GM18873 (cell line): ENCODE measurements around the gene ARL16.

Experiments used
- ATAC-seq: cut with Tn5 transposase; IDR thresholded peaks from one replicate; pipeline ENCODE4 v1.9.1; 2021; ENCODE audit warnings: mild to moderate bottlenecking, moderate library complexity, moderate number of reproducible peaks; ENCODE audit not compliant: unreplicated experiment, low FRiP score

Gene ARL16

GRCh38 chr17:81648013-81648706, 35.4 kb downstream of the ARL16 start:
- no peak for ATAC-seq

- no peak for ATAC-seq
Measured at GRCh38 chr17:81647640-81648012, 36.0 kb downstream of the ARL16 start.

GRCh38 chr17:81646869-81647600, 36.6 kb downstream of the ARL16 start:
- no peak for ATAC-seq

GRCh38 chr17:81644976-81645952, 38.3 kb downstream of the ARL16 start:
- ATAC-seq, result no peak

GRCh38 chr17:81644496-81644895, 39.1 kb downstream of the ARL16 start:
- no peak for ATAC-seq

GRCh38 chr17:81641825-81642489, 41.6 kb downstream of the ARL16 start:
- ATAC-seq, result no peak

- no peak for ATAC-seq
Measured at GRCh38 chr17:81640011-81640410, 43.6 kb downstream of the ARL16 start.

- ATAC-seq, result no peak
Measured at GRCh38 chr17:81638683-81639082, 44.9 kb downstream of the ARL16 start.

- peak; percentile 66 for ATAC-seq
Measured at GRCh38 chr17:81636505-81637288, 46.9 kb downstream of the ARL16 start, which contains the start of the genes NPLOC4 and TSPAN10. NPLOC4 (minus strand) TSS chr17:81637112; CDS start chr17:81636930, 182 bp downstream. TSPAN10 (plus strand) TSS chr17:81637196; CDS start chr17:81642413, 5,217 bp downstream.

GRCh38 chr17:81635973-81636504, 47.6 kb downstream of the ARL16 start:
- ATAC-seq, result no peak

- no peak for ATAC-seq
Measured at GRCh38 chr17:81635431-81635830, 48.2 kb downstream of the ARL16 start.

- ATAC-seq, result no peak
Measured at GRCh38 chr17:81631482-81631881, 52.1 kb downstream of the ARL16 start.
